ENCODE data around the gene SGCD.

The SGCD gene

GRCh38 chr5:156505101-156505500 is 178.1 kb downstream of the SGCD start:
- DNase-seq (ENCODE audit: low read depth in 2 of 2) = no peak

DNA sequence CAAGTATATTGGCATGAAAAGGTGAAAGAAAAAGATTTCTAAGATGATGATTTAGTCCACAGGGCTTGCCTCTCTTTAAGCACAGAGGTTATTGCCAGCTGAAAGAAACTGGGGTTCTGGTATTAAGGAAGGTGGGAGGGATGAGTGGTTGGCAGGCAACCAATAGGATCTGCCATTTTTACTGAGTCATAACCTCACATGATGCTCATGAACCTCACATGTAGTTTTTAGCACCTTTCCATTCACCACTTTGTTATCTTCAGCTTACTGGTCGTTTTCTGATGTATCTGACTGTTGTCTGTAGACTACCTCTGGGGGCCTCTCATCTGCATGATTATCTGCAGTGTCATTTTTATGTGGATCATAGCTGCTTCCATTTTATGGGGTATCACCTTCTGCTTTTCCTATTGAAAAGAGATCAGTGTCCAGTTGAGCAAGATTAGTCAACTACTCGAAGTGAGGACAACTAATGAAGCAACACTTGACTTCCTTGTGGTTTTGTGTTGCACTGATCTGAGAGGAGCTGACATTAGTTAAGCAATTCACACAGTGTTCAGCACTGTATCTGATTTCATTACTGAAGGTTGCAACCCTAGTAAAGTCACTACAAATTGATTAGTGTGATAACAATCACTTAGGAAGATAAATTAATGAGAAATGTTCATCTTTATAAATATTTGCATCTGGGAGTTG is 186.3 kb downstream of the SGCD start:
- DNase-seq (ENCODE audit: low read depth in 2 of 2) = no peak

DNA sequence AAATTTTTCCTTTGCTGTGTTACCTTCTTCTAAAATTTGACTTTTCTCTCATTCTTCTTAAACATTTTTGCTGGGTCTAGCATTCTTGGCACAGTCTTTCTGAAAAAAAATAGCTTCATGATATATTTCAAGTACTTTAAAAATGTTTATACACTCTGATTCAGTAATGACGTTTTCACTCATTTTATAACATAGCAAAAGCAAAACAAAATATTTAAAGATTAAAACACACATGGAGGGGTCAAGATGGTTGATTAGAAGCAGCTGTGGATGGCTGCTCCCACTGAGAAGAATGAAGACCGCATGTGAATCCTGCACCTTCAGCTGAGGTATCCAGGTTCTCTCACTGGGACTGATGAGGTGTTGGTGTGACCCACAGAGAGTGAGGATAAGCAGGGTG is 188.2 kb downstream of the SGCD start:
- no peak for DNase-seq (ENCODE audit: low read depth in 2 of 2)

- DNase-seq (ENCODE audit: low read depth in 2 of 2) = no peak
These were observed 188.9 kb downstream of the SGCD start for GRCh38 chr5:156515803-156516360.

DNA sequence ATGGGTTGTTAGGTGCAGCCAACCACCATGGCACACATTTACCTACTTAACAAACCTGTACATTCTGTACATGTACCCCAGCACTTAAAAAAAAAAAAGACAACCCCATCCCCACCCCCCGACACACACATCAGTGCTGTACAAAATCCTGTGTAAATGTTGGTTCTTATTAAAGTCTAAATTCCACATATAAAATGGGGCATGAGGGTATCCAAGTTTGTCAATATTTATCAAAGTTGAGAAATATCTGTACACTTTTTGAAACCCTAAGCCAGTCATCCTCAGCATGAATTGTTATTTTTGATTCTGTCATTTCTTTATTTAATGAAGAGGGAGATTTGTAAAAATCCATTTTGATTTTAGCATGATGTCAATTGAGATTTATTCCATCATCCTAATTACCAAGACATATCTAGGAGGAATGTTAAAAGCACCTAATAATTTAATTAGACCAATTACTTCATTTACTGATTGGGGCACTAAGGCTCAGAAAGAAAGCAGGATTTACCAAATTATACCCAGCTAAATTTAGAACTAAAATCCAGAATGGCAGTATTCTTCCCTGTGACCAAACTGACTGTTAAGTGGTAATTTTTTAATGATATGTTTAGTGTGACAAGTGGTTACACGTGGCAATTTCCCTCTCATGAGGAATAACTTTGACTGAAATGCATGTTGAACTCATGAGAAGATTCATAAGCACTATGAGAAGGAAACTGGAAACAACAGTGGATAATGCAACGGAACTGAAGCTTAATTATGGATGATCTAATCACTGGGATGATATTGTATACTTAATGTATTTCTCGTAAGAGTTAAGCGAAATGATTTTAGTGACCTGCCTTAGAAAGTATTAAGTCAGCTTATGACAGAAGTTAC is 195.9 kb downstream of the SGCD start:
- DNase-seq (ENCODE audit: low read depth in 2 of 2) = no peak

DNA sequence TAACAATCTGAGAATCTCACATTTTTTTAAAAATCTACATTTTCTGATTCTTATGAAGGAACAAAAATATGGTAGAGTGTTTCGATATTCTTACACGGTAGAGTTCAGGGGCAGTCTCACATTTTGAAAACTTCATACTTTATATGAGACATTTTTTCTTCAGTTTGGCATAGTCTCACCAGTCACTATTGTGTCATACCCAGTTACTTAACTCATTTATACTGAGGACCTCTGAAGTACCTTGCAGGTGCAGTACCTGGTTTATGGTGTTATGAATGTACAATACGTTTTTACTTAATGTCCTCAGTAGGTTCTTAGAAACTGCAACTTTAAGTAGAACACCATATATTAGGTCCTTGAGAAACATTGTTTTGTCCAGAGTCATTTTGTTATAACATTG is 196.6 kb downstream of the SGCD start:
- DNase-seq (ENCODE audit: low read depth in 2 of 2) = no peak

- no peak for DNase-seq (ENCODE audit: low read depth in 2 of 2)
These were observed 199.3 kb downstream of the SGCD start for GRCh38 chr5:156526081-156526925.

GRCh38 chr5:156527611-156528010 is 200.6 kb downstream of the SGCD start:
- DNase-seq (ENCODE audit: low read depth in 2 of 2) = no peak

- no peak for DNase-seq (ENCODE audit: low read depth in 2 of 2)
These were observed 201.7 kb downstream of the SGCD start for GRCh38 chr5:156528673-156529072.

- no peak for DNase-seq (ENCODE audit: low read depth in 2 of 2)
These were observed 202.9 kb downstream of the SGCD start for GRCh38 chr5:156529892-156530291.

GRCh38 chr5:156531199-156531598 is 204.2 kb downstream of the SGCD start:
- DNase-seq (ENCODE audit: low read depth in 2 of 2) = no peak

DNA sequence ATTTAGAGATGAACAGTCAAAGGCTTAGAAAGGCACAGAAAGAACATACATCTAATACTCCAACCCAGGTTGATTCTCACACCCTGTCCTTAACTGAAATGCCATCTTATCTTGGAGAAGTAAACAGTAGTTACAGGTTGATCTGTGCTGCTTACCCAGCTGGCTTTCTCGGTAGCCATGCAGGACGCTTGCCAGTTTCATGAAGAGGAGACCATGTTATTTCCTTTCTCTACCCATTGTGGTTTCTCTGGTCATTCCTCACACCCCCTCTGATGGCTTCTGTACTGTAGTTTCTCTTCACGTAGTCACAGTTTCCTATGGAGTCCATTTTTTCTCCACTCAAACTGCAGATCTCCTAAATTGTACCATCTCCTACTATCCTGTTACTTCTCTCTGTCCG is 206.0 kb downstream of the SGCD start:
- no peak for DNase-seq (ENCODE audit: low read depth in 2 of 2)

DNA sequence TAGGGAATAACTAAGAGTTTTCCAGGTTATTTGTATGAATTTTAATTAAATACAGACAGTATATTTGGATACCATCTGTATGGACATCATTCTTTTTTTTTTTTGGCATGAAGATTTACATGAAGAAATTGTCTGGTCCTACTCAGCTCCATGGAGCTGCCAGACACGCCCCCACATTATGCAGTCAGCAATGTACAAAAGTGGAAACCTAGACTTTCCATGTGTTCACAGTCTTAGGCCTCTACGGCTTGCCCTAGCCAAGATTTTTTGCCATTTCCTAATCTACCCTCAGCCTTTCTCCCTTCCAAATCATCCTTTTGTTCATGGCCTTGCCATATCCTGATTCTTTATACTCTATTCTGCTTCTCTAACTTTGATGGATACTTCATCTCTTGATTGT is 207.1 kb downstream of the SGCD start:
- DNase-seq (ENCODE audit: low read depth in 2 of 2) = no peak

DNA sequence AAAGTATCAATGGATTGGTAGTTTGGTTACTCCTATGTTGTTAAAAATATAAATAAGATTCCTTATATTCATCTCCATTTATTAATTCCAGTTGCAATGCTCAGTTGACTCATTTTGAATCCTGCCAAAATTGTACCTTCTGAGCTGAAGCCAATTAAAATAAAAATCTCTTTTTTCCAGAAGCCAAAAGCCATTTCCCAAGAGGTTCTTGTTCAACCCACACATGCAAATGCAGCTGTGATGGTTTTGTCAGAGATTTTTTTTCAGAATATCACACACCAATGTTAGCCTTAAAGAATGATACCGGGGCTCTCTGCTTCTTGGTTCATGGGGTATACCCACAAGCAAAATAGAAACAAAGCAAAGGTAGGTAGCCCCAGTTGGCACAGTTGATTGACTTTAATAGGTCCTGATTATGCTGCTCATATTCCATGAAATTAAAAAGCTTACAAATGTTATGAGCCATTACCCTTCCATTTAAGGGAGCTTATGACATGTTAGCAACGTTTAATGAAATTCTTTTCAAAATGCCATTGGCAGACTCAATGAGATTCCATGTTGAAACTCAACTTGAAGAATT is 208.0 kb downstream of the SGCD start:
- no peak for DNase-seq (ENCODE audit: low read depth in 2 of 2)

DNA sequence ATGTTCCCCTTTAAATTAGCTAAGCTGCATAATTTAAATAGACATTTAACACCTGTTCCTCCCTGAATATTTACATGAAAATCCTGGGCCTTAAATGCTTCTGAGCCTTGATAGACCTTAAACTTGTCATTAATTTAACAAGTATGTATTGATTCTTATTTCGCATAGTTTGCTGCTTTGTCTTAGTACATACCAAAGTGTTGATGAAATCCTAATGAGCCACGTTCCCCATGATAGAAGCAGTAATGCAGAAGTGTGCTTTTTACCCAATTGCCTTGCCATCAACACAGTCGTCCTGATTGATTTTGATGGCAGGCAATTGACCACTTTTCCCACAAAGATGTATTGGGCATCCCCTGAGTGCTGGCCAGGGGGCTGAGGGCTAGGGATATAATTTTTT is 213.5 kb downstream of the SGCD start:
- no peak for DNase-seq (ENCODE audit: low read depth in 2 of 2)

- DNase-seq (ENCODE audit: low read depth in 2 of 2) = no peak
These were observed 214.6 kb downstream of the SGCD start for GRCh38 chr5:156541582-156541981.

DNA sequence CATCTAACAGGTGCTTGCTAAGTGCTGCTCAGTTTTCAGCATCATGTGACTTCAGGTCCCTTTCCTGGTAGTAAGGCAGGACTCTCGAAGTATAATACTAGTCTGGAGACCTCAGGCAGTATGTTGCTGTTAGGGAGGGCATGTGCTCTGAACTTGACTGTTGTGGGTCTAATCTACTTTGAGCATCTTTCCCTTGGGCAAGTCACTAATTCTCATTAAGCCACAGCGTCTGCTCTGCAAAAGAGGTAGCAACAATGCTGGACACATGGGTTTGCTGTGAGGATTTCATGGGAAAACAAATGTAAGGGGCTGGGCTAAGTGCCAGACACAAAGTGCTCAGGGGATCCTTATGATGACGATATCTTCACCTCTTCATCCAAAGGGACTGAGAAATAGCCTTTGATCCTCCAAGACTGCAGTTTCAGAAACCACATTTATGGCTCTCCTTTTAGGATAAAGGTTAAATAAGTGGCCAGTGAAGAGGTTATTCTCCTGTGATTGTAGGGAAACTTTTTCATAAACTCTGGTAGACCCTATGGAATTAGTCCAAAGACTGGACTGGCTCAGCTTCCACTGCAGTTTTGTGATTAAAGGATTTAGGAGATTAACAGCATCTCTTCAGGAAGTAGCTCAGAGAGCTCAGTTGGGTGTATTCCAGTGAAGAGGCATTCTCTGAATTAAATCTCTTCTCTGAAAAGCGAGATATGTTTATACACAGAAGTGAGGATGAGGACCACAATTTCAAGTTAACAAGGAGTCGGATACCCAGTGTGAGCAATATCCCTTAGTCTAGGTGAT is 216.6 kb downstream of the SGCD start:
- DNase-seq (ENCODE audit: low read depth in 2 of 2) = no peak

DNA sequence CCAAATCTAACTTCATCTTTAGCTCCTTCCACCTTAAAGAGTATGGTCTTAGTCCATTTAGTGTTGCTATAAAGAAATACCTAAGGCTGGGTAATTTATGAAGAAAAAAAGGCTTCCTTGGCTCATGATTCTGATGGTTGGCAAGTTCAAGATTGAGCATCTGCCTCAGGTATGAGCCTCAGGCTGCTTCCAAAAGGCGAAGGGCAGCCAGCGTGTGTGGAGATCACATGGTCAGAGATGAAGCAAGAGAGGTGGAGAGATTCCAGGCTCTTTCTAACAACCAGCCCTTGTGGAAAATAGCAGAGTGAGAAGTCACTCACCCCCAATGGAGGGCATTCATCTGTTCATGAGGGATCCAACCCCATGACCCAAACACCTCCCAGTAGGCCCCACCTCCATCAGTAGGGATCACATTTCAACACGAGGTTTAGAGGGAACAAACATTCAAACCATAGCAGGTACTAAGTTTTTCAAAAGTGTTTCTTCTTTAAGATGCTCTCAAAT is 225.9 kb downstream of the SGCD start:
- DNase-seq (ENCODE audit: low read depth in 2 of 2) = no peak

DNA sequence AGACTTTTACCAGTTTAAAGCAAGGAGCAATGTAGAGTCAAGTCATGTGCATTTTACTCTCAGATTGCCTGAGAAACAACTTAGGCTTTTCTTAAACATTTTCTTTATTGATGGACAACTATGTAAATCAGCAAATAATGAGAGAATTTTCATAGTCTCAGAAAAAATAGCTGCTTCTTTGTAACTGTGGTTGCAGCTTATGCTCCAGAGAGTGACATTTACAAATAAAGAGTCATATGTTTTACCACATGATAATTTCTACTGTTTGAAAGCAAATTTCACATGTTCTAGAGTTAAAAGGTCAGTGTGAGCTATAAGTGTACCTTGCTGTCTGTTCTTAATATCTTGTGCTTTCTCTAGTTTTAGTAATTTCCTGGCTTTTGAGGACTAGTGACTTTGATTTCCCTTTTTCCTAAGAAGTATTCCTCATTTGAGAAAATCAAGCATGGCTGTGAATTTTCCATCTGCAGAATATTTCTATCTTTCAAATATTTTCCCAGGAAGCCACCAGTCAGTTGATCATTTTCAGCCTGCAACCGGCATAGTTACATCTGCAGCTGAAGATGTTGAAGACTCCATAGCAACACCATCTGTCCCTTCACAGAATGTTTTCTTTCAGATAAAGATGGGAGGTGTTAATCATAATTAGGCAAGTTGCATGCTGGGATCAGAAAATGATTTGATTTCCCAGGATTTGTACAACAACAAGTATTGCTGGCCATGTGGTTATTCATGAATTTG is 229.9 kb downstream of the SGCD start:
- no peak for DNase-seq (ENCODE audit: low read depth in 2 of 2)

DNA sequence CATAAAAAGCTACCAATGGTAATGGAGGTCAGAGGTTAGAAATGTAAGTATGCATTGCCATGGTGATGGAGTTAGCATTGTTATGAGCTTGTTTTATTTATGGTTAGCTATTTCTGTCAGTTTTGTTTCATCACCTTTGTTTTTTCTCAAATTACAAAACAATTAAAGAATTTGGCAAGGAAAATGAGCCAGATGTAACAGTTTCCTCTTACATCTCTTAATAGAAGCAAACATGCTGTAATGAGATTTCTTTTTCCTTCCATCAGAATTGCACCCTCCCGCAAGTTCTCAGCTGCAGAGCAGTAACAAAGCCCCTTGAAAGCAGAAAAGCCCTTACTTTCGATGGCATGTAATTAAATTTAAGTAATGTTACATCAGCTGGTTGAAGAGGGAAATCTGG is 233.0 kb downstream of the SGCD start:
- DNase-seq (ENCODE audit: low read depth in 2 of 2) = no peak

Data from stimulated activated CD8-positive, alpha-beta memory T cell treated with anti-CD3 and anti-CD28 coated beads, Interleukin-15, amount 100 ng/mL, for 48 hours (primary cell).